ENCODE data around the gene RPL22.

The RPL22 gene

DNA sequence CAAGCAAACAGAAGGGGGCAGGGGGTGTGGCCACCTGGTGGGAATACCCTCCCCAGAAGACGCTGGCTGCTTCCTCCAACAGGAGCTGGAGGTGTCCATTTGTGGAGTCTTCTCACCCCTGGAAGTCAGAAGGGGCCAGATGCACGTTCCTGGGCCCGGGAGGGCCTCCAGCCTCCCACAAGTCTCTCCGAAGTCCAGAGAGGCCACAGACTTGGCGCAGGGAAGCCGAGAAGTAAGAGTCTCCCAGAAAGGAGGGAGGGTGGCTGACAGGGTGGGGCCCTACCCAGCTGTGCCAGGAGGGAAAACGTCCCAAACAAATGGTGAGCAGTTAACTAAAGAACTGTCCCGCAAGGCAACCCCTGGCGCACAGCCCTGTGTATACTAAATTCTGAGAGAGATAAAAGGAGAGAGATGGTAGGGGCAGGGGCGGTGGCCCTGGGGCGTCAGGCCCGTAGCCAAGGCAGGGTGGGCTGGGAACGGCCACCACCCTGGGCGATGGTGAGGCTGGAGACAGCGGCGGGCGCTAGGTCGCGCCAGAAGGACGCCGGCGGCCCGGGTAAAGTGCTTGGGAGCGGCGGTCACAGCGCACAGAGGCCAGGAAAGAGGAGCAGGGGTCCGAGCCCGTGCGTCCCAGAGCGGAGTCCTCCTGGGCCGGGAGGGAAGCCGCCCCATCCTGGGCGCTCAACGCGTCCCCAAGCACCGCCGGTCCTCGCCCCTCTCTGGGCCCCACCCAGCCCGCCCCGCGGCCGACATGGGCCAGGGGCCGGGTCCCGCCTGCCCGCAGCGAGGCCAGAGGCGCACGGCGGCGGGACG is 20.4 kb downstream of the RPL22 start:
- Histone ChIP-seq H3K4me1 (ENCODE audit: insufficient read depth, low read length) (no peaks in the 10 kb centered on the region; the same call in 1 of the 2 replicates), H3K9ac (ENCODE audit: low read depth, low read length) (peak overlapping the region; percentile 36; the same call in 1 of the 2 replicates), H3K9me3 (ENCODE audit: control insufficient read depth, insufficient read depth, low read length) (no peaks in the 10 kb centered on the region), H3K36me3 (ENCODE audit: insufficient read depth, low read length) (no peaks in the 10 kb centered on the region)

DNA sequence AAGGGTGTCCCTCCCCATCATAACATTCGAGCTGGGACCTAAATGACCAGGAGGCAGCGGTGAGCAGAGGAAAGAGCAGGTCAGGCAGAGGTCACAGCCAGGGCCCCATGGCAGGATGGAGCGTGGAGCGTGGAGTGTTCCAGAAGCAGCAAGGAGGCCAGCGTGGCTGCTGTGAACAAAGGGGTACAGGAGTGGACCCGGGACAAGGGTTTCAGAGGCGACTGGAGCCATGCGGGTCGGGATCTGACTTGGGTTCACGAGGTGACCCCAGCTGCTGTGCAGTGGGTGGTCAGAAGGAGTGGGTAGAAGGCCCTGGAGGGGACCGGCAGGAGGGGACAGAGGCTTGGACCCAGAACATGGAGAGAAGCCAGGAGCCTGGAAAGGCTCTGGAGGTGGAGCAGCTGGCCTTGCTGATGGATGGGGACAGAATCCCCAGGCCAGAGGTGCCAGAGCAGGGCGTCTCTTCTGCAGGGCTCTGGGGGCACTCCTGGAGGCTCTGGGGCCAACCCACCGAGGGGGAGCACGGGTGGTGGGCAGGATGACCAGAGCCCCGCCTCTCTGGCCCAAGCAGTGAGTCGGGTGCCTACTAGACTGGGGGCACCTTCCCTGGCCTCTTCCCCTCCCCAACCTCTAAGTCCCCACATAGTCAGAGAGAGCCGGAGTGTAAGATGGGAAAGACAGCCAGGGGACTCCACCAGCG is 21.6 kb downstream of the RPL22 start:
- H3K9ac ChIP-seq (ENCODE audit: low read depth, low read length): no peak overlapping the region
- no peaks in the 10 kb centered on the region for H3K9me3 ChIP-seq (ENCODE audit: control insufficient read depth, insufficient read depth, low read length)
- H3K36me3 ChIP-seq (ENCODE audit: insufficient read depth, low read length): no peaks in the 10 kb centered on the region
- H3K4me1 ChIP-seq (ENCODE audit: insufficient read depth, low read length): no peaks in the 10 kb centered on the region; the same call in 1 of the 2 replicates

DNA sequence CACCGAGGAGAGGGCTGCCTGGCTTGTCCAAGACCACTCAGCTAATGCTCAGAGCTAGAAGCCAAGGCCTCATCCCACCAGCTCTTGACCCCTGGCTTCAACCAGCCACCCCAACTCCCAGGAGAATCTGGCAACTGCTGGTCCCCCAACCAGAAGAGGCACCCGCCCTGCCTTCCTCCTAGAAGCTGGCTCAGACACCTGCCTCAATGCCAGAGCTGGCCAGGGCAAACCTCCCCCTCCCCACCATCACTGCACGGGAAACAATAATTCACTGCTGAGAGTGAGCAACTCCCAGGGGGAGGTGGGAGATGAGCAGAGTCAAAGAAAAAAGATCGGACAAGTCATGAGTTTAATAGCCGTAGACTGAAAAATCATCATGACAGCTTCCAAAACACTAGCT is 22.6 kb downstream of the RPL22 start:
- Histone ChIP-seq H3K36me3 (ENCODE audit: insufficient read depth, low read length) (no peaks in the 10 kb centered on the region), H3K9me3 (ENCODE audit: control insufficient read depth, insufficient read depth, low read length) (no peaks in the 10 kb centered on the region), H3K4me1 (ENCODE audit: insufficient read depth, low read length) (no peaks in the 10 kb centered on the region; the same call in 1 of the 2 replicates), H3K9ac (ENCODE audit: low read depth, low read length) (no peak overlapping the region)

DNA sequence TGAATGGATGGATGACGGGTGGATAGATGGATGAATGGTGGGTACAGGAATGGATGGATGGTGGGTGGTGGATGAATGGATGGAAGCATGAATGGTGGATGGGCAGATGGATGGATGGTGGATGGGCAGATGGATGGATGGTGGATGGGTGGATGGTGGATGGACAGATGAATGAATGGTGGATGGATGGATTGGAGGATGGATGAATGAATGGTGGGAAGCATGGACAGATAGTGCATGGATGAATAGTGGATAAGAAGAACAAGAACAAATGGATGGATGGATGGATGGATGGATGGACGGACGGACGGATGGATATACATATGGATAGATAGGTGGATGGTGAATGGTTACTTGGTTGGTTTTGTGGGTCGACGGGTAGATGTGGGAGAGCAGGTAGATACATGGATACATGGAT is 24.0 kb downstream of the RPL22 start:
- Histone ChIP-seq H3K9me3 (ENCODE audit: control insufficient read depth, insufficient read depth, low read length) (no peaks in the 10 kb centered on the region), H3K9ac (ENCODE audit: low read depth, low read length) (no peak overlapping the region), H3K4me1 (ENCODE audit: insufficient read depth, low read length) (no peaks in the 10 kb centered on the region), H3K36me3 (ENCODE audit: insufficient read depth, low read length) (no peaks in the 10 kb centered on the region)

DNA sequence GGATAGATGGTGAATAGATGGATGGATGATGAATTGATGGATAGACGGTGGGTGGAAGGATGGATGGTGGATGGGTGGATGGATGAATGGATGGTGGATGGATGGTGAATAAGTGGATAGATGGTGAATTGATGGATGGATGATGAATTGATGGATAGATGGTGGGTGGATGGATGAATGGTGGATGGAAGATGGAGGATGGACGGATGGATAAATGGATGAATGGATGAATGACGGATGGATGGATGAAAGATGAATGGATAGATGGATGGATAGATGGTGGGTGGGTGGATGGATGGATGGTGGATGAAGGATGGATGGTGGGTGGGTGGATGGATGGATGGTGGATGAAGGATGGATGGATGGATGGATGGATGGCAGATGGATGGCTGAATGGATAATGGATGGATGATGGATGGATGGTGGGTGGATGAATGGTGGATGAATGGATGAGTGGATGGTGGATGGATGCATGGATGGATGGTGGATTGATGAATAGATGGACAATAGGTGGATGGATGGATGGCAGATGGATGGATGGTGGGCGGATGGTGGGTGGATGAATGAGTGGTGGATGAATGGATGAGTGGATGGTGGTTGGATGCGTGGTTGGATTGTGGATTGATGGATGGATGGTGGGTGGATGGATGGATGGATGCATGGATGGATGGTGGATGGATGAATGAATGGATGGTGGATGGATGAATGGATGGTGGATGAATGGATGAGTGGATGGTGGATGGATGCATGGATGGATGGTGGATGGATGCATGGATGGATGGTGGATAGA is 24.6 kb downstream of the RPL22 start:
- Histone ChIP-seq H3K36me3 (ENCODE audit: insufficient read depth, low read length) (no peaks in the 10 kb centered on the region), H3K4me1 (ENCODE audit: insufficient read depth, low read length) (no peaks in the 10 kb centered on the region), H3K9ac (ENCODE audit: low read depth, low read length) (no peak overlapping the region), H3K9me3 (ENCODE audit: control insufficient read depth, insufficient read depth, low read length) (no peaks in the 10 kb centered on the region)

DNA sequence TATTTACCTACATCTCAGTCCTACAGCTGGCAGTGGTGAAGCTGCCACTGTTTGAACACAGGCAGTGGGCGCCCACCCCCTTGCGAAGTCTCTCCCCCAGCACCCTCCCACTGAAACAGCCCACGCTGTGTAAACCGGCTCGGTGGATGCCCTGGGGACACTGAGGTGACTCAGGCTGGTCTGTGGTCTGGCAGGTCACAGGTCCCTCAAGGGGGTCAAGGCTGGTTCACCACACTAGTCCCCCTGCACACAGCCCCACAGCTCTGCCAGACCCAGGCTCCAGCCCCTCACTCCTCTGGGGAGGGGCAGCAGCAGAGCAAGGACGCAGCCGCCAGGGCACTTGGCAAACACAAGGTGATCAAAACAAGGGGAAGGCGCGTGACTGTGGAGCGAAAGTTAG is 26.8 kb downstream of the RPL22 start:
- H3K9ac ChIP-seq (ENCODE audit: low read depth, low read length): no peak overlapping the region
- H3K4me1 ChIP-seq (ENCODE audit: insufficient read depth, low read length): no peaks in the 10 kb centered on the region
- H3K36me3 ChIP-seq (ENCODE audit: insufficient read depth, low read length): no peaks in the 10 kb centered on the region
- no peaks in the 10 kb centered on the region for H3K9me3 ChIP-seq (ENCODE audit: control insufficient read depth, insufficient read depth, low read length)

DNA sequence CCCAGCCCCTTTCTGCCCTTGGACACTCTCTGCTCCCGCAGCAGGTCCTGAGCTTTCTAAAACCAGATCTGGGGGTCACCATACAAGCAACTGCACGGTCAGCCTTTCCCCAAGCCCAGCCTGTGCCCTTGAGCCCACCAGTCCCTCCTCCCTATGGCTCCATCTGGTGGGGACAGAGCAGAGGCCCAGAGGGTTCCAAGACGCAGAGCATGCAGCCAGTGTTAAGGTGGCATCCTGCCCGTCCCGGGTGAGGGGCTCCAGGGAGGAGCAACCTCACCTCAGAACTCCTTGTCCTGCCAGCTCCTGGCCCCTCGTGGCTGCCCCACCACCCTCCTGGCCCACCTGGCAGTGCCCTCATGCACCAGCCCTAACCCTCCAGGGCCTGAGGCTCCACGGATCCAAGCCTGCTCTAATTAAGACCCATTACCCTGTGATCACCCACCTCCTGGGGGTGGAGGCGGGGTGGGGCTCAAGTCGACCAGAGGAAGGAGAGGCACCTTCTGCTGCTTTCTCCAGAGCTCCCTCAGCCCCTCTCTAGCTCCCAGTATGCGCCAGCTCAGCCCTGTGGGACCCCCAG is 27.8 kb downstream of the RPL22 start:
- Histone ChIP-seq H3K36me3 (ENCODE audit: insufficient read depth, low read length) (no peaks in the 10 kb centered on the region), H3K9me3 (ENCODE audit: control insufficient read depth, insufficient read depth, low read length) (no peaks in the 10 kb centered on the region), H3K9ac (ENCODE audit: low read depth, low read length) (no peak overlapping the region), H3K4me1 (ENCODE audit: insufficient read depth, low read length) (no peaks in the 10 kb centered on the region)

DNA sequence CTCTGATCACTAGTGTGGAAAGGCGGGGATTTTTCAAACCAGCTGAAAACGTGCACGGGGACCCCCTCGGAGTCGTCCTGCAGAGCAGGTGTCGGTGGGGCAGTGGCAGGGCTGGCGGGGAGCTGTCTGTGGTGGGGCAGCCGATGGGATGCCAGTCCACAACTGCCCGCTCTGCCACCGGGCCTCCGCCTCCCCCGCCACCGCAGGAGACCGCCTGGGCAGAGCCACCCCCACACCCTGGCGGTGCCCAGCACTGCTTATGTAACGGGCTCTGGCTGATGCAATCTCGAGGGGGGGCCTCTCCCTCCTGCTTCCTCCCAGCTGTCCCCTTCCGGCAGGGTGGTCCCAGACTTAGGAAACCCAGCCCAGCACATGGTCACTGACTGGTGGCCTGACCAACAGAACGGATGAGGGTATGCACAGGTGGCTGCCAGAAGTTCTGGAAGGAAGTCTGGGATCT is 28.6 kb downstream of the RPL22 start:
- Histone ChIP-seq H3K36me3 (ENCODE audit: insufficient read depth, low read length) (no peaks in the 10 kb centered on the region), H3K9me3 (ENCODE audit: control insufficient read depth, insufficient read depth, low read length) (no peaks in the 10 kb centered on the region), H3K4me1 (ENCODE audit: insufficient read depth, low read length) (no peaks in the 10 kb centered on the region), H3K9ac (ENCODE audit: low read depth, low read length) (no peak overlapping the region)

DNA sequence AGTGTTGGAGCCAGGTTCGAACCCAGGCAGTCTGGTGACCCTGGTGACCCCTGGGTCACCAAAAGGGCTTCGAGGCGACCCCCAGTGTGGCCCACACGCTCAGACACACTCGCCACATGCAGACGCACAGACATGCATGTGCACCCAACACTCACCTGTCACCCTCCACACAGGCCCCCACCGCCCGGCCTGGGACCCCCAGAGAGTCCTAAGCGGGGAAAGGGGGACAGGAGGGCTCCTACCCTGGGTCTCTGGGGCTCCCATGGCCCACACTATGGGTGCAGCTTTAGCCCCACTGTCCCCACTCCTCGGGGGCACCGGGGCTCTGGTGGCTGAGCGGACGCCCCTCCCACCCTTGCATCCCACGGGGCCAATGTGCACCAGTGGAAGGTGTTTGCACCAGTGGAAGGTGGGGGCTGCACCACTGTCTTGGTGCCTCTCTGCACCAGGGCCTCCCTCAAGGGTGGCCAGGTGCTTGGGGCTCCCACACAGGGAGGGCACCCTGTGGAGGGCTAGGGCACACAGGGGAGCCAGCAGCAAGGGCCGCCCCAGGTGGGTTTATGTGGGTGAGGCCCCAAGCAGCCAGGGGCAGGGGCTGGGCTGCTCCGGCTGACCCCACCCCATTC is 29.2 kb downstream of the RPL22 start:
- Histone ChIP-seq H3K9ac (ENCODE audit: low read depth, low read length) (no peak overlapping the region), H3K9me3 (ENCODE audit: control insufficient read depth, insufficient read depth, low read length) (no peaks in the 10 kb centered on the region), H3K4me1 (ENCODE audit: insufficient read depth, low read length) (no peaks in the 10 kb centered on the region), H3K36me3 (ENCODE audit: insufficient read depth, low read length) (no peaks in the 10 kb centered on the region)

DNA sequence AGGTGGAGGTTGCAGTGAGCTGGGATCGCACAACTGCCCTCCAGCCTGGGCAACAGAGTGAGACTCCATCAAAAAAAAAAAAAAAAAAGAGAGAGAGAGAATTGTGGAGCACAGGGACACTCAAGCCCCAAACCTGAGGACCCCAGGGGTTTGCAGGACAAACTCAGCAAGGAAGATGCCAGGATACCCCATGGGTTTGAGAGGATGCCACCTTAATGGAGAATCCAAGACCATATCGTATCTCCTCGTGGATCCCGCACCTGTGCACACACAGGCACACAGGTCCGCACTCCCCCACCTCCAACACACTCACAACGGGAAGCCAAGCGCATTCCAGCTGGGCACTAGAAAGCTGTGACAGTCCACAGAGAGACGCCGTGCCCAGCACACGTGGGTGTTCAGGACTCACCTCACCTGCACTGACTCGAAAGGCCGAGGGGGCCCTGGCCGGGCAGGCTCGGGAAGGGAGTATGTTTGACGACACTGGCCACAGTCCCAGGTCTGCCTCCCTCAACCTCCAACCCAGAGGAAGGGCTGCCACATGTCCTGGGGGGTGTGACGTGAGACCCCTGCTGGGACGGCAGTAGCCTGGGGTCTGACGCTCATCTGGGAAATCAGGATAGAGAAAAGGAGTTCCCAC is 30.3 kb downstream of the RPL22 start:
- no peak overlapping the region for H3K9ac ChIP-seq (ENCODE audit: low read depth, low read length)
- H3K4me1 ChIP-seq (ENCODE audit: insufficient read depth, low read length): no peaks in the 10 kb centered on the region
- no peaks in the 10 kb centered on the region for H3K36me3 ChIP-seq (ENCODE audit: insufficient read depth, low read length)
- H3K9me3 ChIP-seq (ENCODE audit: control insufficient read depth, insufficient read depth, low read length): no peaks in the 10 kb centered on the region

DNA sequence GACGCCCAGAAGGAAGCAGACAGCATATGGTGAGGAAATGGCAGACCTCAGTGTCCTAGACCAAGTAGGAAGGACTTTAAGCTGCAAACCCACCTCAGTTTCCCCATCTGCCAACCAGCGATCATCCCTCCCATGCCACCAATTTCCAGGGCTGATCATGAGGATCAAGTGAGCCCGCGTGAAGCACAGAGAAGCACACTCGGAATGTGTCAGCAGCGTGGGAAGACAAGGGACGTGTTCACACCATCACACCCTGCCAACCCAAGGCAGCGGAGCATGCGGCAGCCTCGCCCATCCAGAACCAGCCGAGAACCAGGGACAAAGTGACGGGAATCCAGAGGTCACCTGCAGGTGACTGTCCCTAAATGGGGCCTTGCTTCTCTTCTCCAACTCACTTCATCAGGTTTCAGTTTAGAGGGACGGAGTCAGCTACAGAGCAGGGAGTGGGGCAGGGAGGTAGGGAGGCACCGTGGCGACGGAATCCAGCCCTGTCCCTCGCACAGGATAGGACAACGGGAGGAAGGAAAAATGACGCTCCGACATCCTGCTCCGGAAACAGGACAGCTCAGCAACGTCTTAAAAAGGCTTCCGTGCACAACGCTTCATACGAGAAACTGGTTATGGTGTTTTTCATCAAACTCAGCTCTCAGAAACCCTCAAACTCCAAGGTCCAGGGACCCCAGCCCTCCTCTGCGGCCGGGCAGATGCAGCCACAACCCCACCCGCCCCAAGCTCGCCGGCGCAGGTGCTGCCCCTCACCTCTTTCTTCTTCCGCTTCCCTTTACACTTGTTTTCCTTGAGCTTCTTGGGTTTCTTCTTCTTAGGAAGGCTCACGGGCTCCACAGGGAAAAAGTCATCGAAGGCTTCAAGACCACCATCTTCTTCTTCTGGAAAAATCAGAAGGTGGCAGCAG is 31.7 kb downstream of the RPL22 start:
- Histone ChIP-seq H3K9me3 (ENCODE audit: control insufficient read depth, insufficient read depth, low read length) (no peaks in the 10 kb centered on the region), H3K4me1 (ENCODE audit: insufficient read depth, low read length) (peaks cover 2% of the 10 kb centered on the region; the same call in 1 of the 2 replicates), H3K9ac (ENCODE audit: low read depth, low read length) (no peak overlapping the region), H3K36me3 (ENCODE audit: insufficient read depth, low read length) (no peaks in the 10 kb centered on the region)

DNA sequence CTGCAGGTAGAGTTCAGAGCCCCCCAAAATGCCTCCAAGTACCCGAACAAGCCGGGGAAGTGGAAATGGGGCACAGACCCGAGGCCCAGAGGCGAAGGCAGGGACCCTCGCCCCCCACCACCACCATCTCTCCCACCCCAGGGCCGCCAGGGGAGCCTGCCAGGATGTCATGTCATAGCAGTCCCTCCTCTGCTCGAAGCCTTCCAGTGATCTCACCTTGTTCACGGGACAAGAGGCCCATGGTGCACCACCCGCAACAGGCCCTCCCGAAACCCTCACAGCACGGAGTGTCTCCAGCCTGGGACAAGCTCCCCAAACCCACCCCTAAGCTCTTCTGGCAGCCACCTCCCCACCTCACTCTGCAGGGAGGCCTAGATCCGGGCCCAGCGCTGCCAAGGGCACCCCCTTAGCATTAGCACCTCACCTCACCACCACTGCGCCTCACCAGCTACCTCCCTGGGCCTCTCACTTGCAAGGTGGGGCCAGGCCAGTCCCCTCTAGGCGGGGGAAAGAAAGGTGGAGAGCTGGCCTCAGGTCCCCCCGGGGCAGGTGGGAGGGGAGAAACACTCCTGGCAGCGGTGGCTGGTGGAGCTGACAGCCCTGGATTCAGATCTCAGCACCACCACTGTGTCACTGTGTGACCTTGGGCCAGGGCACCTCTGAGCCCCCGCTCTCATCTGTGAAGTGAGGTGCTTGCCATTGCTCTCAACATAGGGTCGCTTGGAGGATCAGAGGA is 32.6 kb downstream of the RPL22 start:
- Histone ChIP-seq H3K4me1 (ENCODE audit: insufficient read depth, low read length) (peaks cover 2% of the 10 kb centered on the region; the same call in 1 of the 2 replicates), H3K9ac (ENCODE audit: low read depth, low read length) (no peak overlapping the region), H3K9me3 (ENCODE audit: control insufficient read depth, insufficient read depth, low read length) (no peaks in the 10 kb centered on the region), H3K36me3 (ENCODE audit: insufficient read depth, low read length) (no peaks in the 10 kb centered on the region)

Data from ES-I3 (cell line).